Endothelial cell of umbilical vein (primary cell): Measurements from ENCODE around the gene ATXN1. TPM values are rescaled to one million over a fixed set of nuclear protein-coding genes. Genes with fewer than 3 reads are reported as not detected.

Experiments
- BruUV-seq: library from RNA; stranded (reverse); fragments of 400-500 nt; replicated peaks from 2 replicates; lab custom pipeline; 2021; lab: Mats Ljungman, UMichigan
- CTCF ChIA-PET: fragments of 300-600, 350-600 bp; sonication (Branson Sonifier 250); formaldehyde crosslinking; loops from one replicate; lab custom pipeline; 2021; ENCODE audit warnings: antibody characterized with exemption, inconsistent platforms; lab: Charles Lee
- POLR2A ChIA-PET: fragments of 300-600, 350-600 bp; sonication (Branson Sonifier 250); formaldehyde crosslinking; loops from one replicate; lab custom pipeline; 2021; ENCODE audit warnings: antibody characterized with exemption, inconsistent platforms; lab: Charles Lee
- DNase-seq: peaks from one replicate; pipeline ENCODE4 v3.0.0-alpha.2; 2011; ENCODE audit warnings: low read depth, low spot score
- FAIRE-seq: peaks from 2 replicates; lab custom pipeline; 2011; peaks lifted over from hg19 to GRCh38; lab: Jason Lieb, UNC
- H2AFZ ChIP-seq: 2 replicates; pipeline ENCODE4 v1.6.0; 2012; ENCODE audit warnings: low read depth, low read length, control low read depth, inconsistent platforms
- H3K27ac ChIP-seq: 2 replicates; pipeline ENCODE4 v1.5.1; 2011; ENCODE audit warnings: low read depth, mild to moderate bottlenecking, control low read depth, low read length, moderate library complexity; ENCODE audit not compliant: insufficient read depth
- H3K27me3 ChIP-seq, 2 experiments: 2 replicates each; pipeline versions ENCODE4 v1.6.0 to v1.6.1; 2011; ENCODE audit warnings: low read length in 2 of 2, mixed read lengths in 1 of 2; ENCODE audit not compliant: control insufficient read depth in 2 of 2, insufficient read depth in 2 of 2
- H3K36me3 ChIP-seq, 2 experiments: 2 replicates in 1 of 2; 3 replicates in 1 of 2; pipeline ENCODE4 v1.5.1; 2011; ENCODE audit warnings: low read length in 2 of 2, mild to moderate bottlenecking in 1 of 2, moderate library complexity in 1 of 2; ENCODE audit not compliant: control insufficient read depth in 2 of 2, insufficient read depth in 2 of 2; ENCODE audit errors: extremely low read depth in 1 of 2
- H3K4me1 ChIP-seq: 3 replicates; pipeline ENCODE4 v1.5.1; 2011; ENCODE audit warnings: mild to moderate bottlenecking, low read length; ENCODE audit not compliant: control insufficient read depth, insufficient read depth; ENCODE audit errors: extremely low read depth
- H3K4me2 ChIP-seq: 2 replicates; pipeline ENCODE4 v1.6.1; 2011; ENCODE audit warnings: low read length, control low read depth, mixed read lengths; ENCODE audit not compliant: insufficient read depth
- H3K4me3 ChIP-seq, 3 experiments: fragments of 200-600 bp in 1 of 3; sonication (generic), shearing (Covaris generic) in 1 of 3; replicated peaks in 1 of 3; 2 replicates each; pipeline ENCODE4 v1.5.1; 2011 to 2016; ENCODE audit warnings: control low read depth in 3 of 3, low read length in 3 of 3, mild to moderate bottlenecking in 2 of 3, inconsistent platforms in 1 of 3, low read depth in 1 of 3, moderate library complexity in 1 of 3; ENCODE audit not compliant: insufficient read depth in 1 of 3
- H3K79me2 ChIP-seq: 2 replicates; pipeline ENCODE4 v1.6.0; 2012; ENCODE audit warnings: low read length, inconsistent platforms; ENCODE audit not compliant: control insufficient read depth, insufficient read depth
- H3K9ac ChIP-seq: replicated peaks from 2 replicates; pipeline ENCODE3; 2011; ENCODE audit warnings: low read length, control low read depth; ENCODE audit not compliant: insufficient read depth; ENCODE audit errors: extremely low read depth
- H3K9me1 ChIP-seq: replicated peaks from 3 replicates; pipeline ENCODE4 v1.6.0; 2011; ENCODE audit warnings: mild to moderate bottlenecking, low read length; ENCODE audit not compliant: control insufficient read depth, insufficient read depth; ENCODE audit errors: extremely low read depth
- H3K9me3 ChIP-seq: replicated peaks from 2 replicates; pipeline ENCODE4 v1.5.1; 2012; ENCODE audit warnings: low read length, inconsistent platforms; ENCODE audit not compliant: control insufficient read depth, insufficient read depth
- H4K20me1 ChIP-seq: replicated peaks from 2 replicates; pipeline ENCODE3; 2011; ENCODE audit warnings: mild to moderate bottlenecking, low read length; ENCODE audit not compliant: control insufficient read depth, insufficient read depth; ENCODE audit errors: extremely low read depth
- CTCF ChIP-seq, 2 donors: IDR thresholded peaks; 1 replicate in 1 of 2; 2 replicates in 1 of 2; pipeline ENCODE4 v1.5.1; 2011; ENCODE audit warnings: low read length in 2 of 2, mild to moderate bottlenecking in 2 of 2, moderate library complexity in 2 of 2, control low read depth in 1 of 2, inconsistent platforms in 1 of 2, low read depth in 1 of 2; ENCODE audit not compliant: insufficient read depth in 1 of 2; ENCODE audit errors: extremely low read depth in 1 of 2
- EZH2 ChIP-seq: IDR thresholded peaks from 2 replicates; pipeline ENCODE4 v1.6.1; 2012; ENCODE audit warnings: borderline replicate concordance, low read depth, mild to moderate bottlenecking, moderate library complexity, low read length, inconsistent platforms; ENCODE audit not compliant: severe bottlenecking
- FOS ChIP-seq: IDR thresholded peaks from 2 replicates; pipeline ENCODE4 v1.6.1; 2011; ENCODE audit warnings: mild to moderate bottlenecking, low read length, moderate library complexity, borderline replicate concordance; ENCODE audit not compliant: insufficient read depth
- GATA2 ChIP-seq: IDR thresholded peaks from 2 replicates; pipeline ENCODE4 v1.7.0; 2011; ENCODE audit warnings: low read depth, mild to moderate bottlenecking, moderate library complexity, mixed read lengths, low read length; ENCODE audit not compliant: insufficient read length, insufficient read depth
- JUN ChIP-seq: IDR thresholded peaks from 2 replicates; pipeline ENCODE4 v1.6.1; 2011; ENCODE audit warnings: borderline replicate concordance, low read depth; ENCODE audit not compliant: insufficient read length, insufficient read depth
- MAX ChIP-seq: IDR thresholded peaks from 2 replicates; pipeline ENCODE4 v1.6.1; 2011; ENCODE audit not compliant: insufficient read depth, insufficient read length
- MYC ChIP-seq: IDR thresholded peaks from one replicate; pipeline ENCODE4 v1.6.1; 2011; ENCODE audit warnings: mild to moderate bottlenecking, low read depth, low read length
- POLR2A ChIP-seq: IDR thresholded peaks from 2 replicates; pipeline ENCODE4 v1.6.1; 2012; ENCODE audit warnings: low read depth, mild to moderate bottlenecking, control low read depth, low read length
- POLR2AphosphoS5 ChIP-seq: IDR thresholded peaks from 2 replicates; pipeline ENCODE4 v1.6.1; 2012; ENCODE audit warnings: low read depth, mild to moderate bottlenecking, control low read depth, low read length, moderate library complexity; ENCODE audit not compliant: insufficient read depth
- dilution Hi-C: fragments of 300-500 bp; cut with MboI; formaldehyde crosslinking; loops from one replicate; pipeline ENCODE4 v1.15.0; 2019; ENCODE audit warnings: low sequenced_read_pairs; ENCODE audit not compliant: extremely low pct_ligation_motif_present
- intact Hi-C: fragments of 100-400 bp; cut with micrococcal nuclease; formaldehyde crosslinking; loops from one replicate; pipeline ENCODE4 v1.10.0; 2022
- polyA plus RNA-seq, 4 experiments: library from polyadenylated mRNA; depleted of rRNA in 3 of 4; stranded (reverse) in 3 of 4; unstranded in 1 of 4; fragments of >200 nt; gene quantifications; 2 replicates each; pipeline versions ENCODE4 v1.2.1 to v1.2.3, GENCODE V29; 2011 to 2012; ENCODE audit warnings: missing spikeins in 1 of 4
- total RNA-seq: library from RNA; stranded (reverse); gene quantifications from 2 replicates; pipeline ENCODE4 v1.2.3, GENCODE V29; 2021

Gene ATXN1
- total and polyA plus RNA-seq, 2 donors (not counting 3 experiments of a cell fraction or from before 2014, with no cell fraction given) = 16.4 to 33.0 TPM

GRCh38 chr6:16743664-16744210 lies 17.5 kb downstream of the ATXN1 start:
- dilution Hi-C loops (no loop called here), intact Hi-C loops (no loop called here)
- DNase-seq = no peak
- peaks cover 26% of the 10 kb centered on the region for H3K79me2 ChIP-seq
- no peaks in the 10 kb centered on the region for H3K4me1 ChIP-seq
- POLR2A ChIA-PET = no interaction called here
- no peaks in the 10 kb centered on the region for H3K9me1 ChIP-seq
- H3K27ac ChIP-seq = no peak overlapping the region
- FAIRE-seq = no peak
- TF ChIP-seq MYC (no peak), GATA2 (no peak), POLR2AphosphoS5 (no peak), MAX (no peak), JUN (no peak), CTCF (IDR thresholded peaks at IDR 0.05; ENCODE audit: extremely low read depth in 1 of 2, insufficient read depth in 1 of 2, low read depth in 1 of 2, low read length in 2 of 2) (no peak), FOS (no peak), EZH2 (no peak), POLR2A (no peak)
- BruUV-seq = no TSS peak
- H3K4me2 ChIP-seq = no peak overlapping the region
- H3K9me3 ChIP-seq = no peaks in the 10 kb centered on the region
- H3K9ac ChIP-seq = no peak overlapping the region
- H3K4me3 ChIP-seq = no peak overlapping the region
- peaks cover 5% of the 10 kb centered on the region in 2 experiments for H3K36me3 ChIP-seq
- CTCF ChIA-PET = interaction anchor here (1.0 to 3.5 kb wide), 4 partner anchors 17 to 230 kb away, joined by 3 to 10 read pairs (median 6); partner anchors contain the start of gene ATXN1
- H4K20me1 ChIP-seq = no peaks in the 10 kb centered on the region
- no peaks in the 10 kb centered on the region for H3K27me3 ChIP-seq
- no peak overlapping the region for H2AFZ ChIP-seq
